DND-41 (cell line): ENCODE measurements around the gene ALG12.

ENCODE experiments used
- ATAC-seq: fragments of 200-7000 bp; cut with Tn5 transposase; 3 replicates; pipeline ENCODE4 v1.9.1; 2021; ENCODE audit warnings: low read depth; ENCODE audit not compliant: insufficient read depth
- DNase-seq: peaks from one replicate; pipeline ENCODE4 v3.0.0-alpha.2; 2020
- H2AFZ ChIP-seq: 2 replicates; pipeline ENCODE4 v1.6.0; 2012; ENCODE audit warnings: low read depth, low read length
- H3K27ac ChIP-seq: 2 replicates; pipeline ENCODE4 v1.5.1; 2012; ENCODE audit warnings: low read length, inconsistent platforms
- H3K27me3 ChIP-seq: fragments of 200-600 bp; sonication (generic); 2 replicates; pipeline ENCODE4 v1.6.0; 2012; ENCODE audit warnings: low read length, mild to moderate bottlenecking, inconsistent platforms; ENCODE audit not compliant: insufficient read depth, poor library complexity
- H3K36me3 ChIP-seq: 2 replicates; pipeline ENCODE4 v1.5.1; 2012; ENCODE audit warnings: low read length, inconsistent platforms; ENCODE audit not compliant: insufficient read depth
- H3K4me1 ChIP-seq: 2 replicates; pipeline ENCODE4 v1.5.1; 2012; ENCODE audit warnings: mild to moderate bottlenecking, low read length; ENCODE audit not compliant: insufficient read depth
- H3K4me2 ChIP-seq: 2 replicates; pipeline ENCODE4 v1.6.0; 2012; ENCODE audit warnings: mild to moderate bottlenecking, moderate library complexity, low read length, inconsistent platforms; ENCODE audit not compliant: insufficient read depth
- H3K4me3 ChIP-seq, 2 experiments: fragments of 200-600 bp in 1 of 2; shearing (Covaris generic) in 1 of 2; 2 replicates each; pipeline ENCODE4 v1.5.1; 2012 to 2016; ENCODE audit warnings: inconsistent platforms in 2 of 2, low read length in 2 of 2, mild to moderate bottlenecking in 2 of 2, low read depth in 1 of 2, moderate library complexity in 1 of 2
- H3K79me2 ChIP-seq: 2 replicates; pipeline ENCODE4 v1.6.0; 2012; ENCODE audit warnings: low read length, inconsistent platforms; ENCODE audit not compliant: insufficient read depth
- H3K9ac ChIP-seq: 2 replicates; pipeline ENCODE4 v1.6.0; 2012; ENCODE audit warnings: low read depth, mild to moderate bottlenecking, inconsistent platforms, low read length, moderate library complexity
- H3K9me3 ChIP-seq: 2 replicates; pipeline ENCODE4 v1.5.1; 2012; ENCODE audit warnings: low read length, moderate library complexity, mild to moderate bottlenecking, inconsistent platforms; ENCODE audit not compliant: insufficient read depth, severe bottlenecking
- H4K20me1 ChIP-seq: 2 replicates; pipeline ENCODE4 v1.6.0; 2012; ENCODE audit warnings: low read length; ENCODE audit not compliant: insufficient read depth
- CTCF ChIP-seq: IDR thresholded peaks from 2 replicates; pipeline ENCODE4 v1.5.1; 2012; ENCODE audit warnings: borderline replicate concordance, low read length, moderate library complexity, mild to moderate bottlenecking; ENCODE audit not compliant: poor library complexity, severe bottlenecking; ENCODE audit errors: extremely low read depth
- EZH2 ChIP-seq: IDR thresholded peaks from 3 replicates; pipeline ENCODE4 v1.6.1; 2012; ENCODE audit warnings: borderline replicate concordance, low read depth, mild to moderate bottlenecking, moderate library complexity, low read length, inconsistent platforms; ENCODE audit not compliant: severe bottlenecking

The ALG12 gene

GRCh38 chr22:49929994-49930575, 11.8 kb upstream of the ALG12 start:
- no peak for ATAC-seq
- peaks cover 22% of the 10 kb centered on the region for H3K4me1 ChIP-seq
- no peaks in the 10 kb centered on the region for H3K36me3 ChIP-seq
- no peak overlapping the region for H3K9ac ChIP-seq
- no peak for DNase-seq
- no peak overlapping the region for H3K27ac ChIP-seq
- H3K4me3 ChIP-seq: peak overlapping the region in 1 of 2 experiments; percentile 39; a peak in 1 of 4 replicates
- TF ChIP-seq EZH2 (no peak), CTCF (no peak)
- H3K79me2 ChIP-seq: no peaks in the 10 kb centered on the region
- H2AFZ ChIP-seq: no peak overlapping the region
- H3K4me2 ChIP-seq: peak overlapping the region; percentile 54; the same call in 1 of the 2 replicates
- H4K20me1 ChIP-seq: peaks cover 9% of the 10 kb centered on the region
- H3K9me3 ChIP-seq: no peaks in the 10 kb centered on the region
- no peaks in the 10 kb centered on the region for H3K27me3 ChIP-seq

GRCh38 chr22:49929211-49929979, 11.2 kb upstream of the ALG12 start:
- H2AFZ ChIP-seq: no peak overlapping the region; the same call in 1 of the 2 replicates
- TF ChIP-seq CTCF: peak; percentile 86
- TF ChIP-seq EZH2: no peak

GRCh38 chr22:49928555-49929210, 10.4 kb upstream of the ALG12 start:
- no peaks in the 10 kb centered on the region for H3K27me3 ChIP-seq
- H3K9me3 ChIP-seq: no peaks in the 10 kb centered on the region
- peaks cover 23% of the 10 kb centered on the region for H3K4me1 ChIP-seq
- no peak overlapping the region for H2AFZ ChIP-seq
- no peak overlapping the region for H3K4me2 ChIP-seq
- peaks cover 9% of the 10 kb centered on the region for H4K20me1 ChIP-seq
- no peaks in the 10 kb centered on the region for H3K36me3 ChIP-seq
- DNase-seq (no peak), ATAC-seq (no peak)
- H3K79me2 ChIP-seq: no peaks in the 10 kb centered on the region
- no peak overlapping the region for H3K27ac ChIP-seq
- no peak overlapping the region for H3K4me3 ChIP-seq
- no peak overlapping the region for H3K9ac ChIP-seq
- no peak for TF ChIP-seq EZH2
- no peak for TF ChIP-seq CTCF

More at GRCh38 chr22:49929211-49929979, 11.2 kb upstream of the ALG12 start:
- Histone ChIP-seq H3K4me3 (peak overlapping the region in 1 of 2 experiments; percentile 39; a peak in 2 of 4 replicates), H3K79me2 (no peaks in the 10 kb centered on the region), H3K36me3 (no peaks in the 10 kb centered on the region), H3K4me2 (peak overlapping the region; percentile 54), H3K27me3 (no peaks in the 10 kb centered on the region), H4K20me1 (peaks cover 9% of the 10 kb centered on the region), H3K9me3 (no peaks in the 10 kb centered on the region), H3K9ac (no peak overlapping the region), H3K27ac (no peak overlapping the region), H3K4me1 (peaks cover 22% of the 10 kb centered on the region)
- ATAC-seq: peak; percentile 83
- DNase-seq: peak; percentile 62
